Parathyroid adenoma (tissue), 2 donors: ENCODE measurements around the gene ADGRD1.

Experiments used
- H2AFZ ChIP-seq: fragments of 300-600 bp; sonication (generic); one replicate; pipeline ENCODE4 v1.7.0; 2017; ENCODE audit warnings: antibody characterized with exemption, mild to moderate bottlenecking
- H3K27ac ChIP-seq: fragments of 300-600 bp; sonication (generic); one replicate; pipeline ENCODE4 v1.7.0; 2017
- H3K27me3 ChIP-seq: fragments of 300-600 bp; sonication (generic); one replicate; pipeline ENCODE4 v1.7.0; 2017; ENCODE audit warnings: low read length; ENCODE audit not compliant: control insufficient read depth, insufficient read depth
- H3K36me3 ChIP-seq: fragments of 300-600 bp; sonication (generic); one replicate; pipeline ENCODE4 v1.7.0; 2017; ENCODE audit warnings: low read length; ENCODE audit not compliant: control insufficient read depth, insufficient read depth
- H3K4me1 ChIP-seq: fragments of 300-600 bp; sonication (generic); one replicate; pipeline ENCODE4 v1.7.0; 2017; ENCODE audit warnings: control low read depth
- H3K4me2 ChIP-seq: fragments of 300-600 bp; sonication (generic); one replicate; pipeline ENCODE4 v1.7.0; 2017; ENCODE audit warnings: low read length
- H3K4me3 ChIP-seq: fragments of 300-600 bp; sonication (generic); one replicate; pipeline ENCODE4 v1.7.0; 2017; ENCODE audit warnings: low read depth, low read length
- H3K79me2 ChIP-seq: fragments of 300-600 bp; sonication (generic); one replicate; pipeline ENCODE4 v1.7.0; 2017; ENCODE audit warnings: control low read depth
- H3K9ac ChIP-seq: fragments of 300-600 bp; sonication (generic); one replicate; pipeline ENCODE4 v1.7.0; 2017; ENCODE audit warnings: mild to moderate bottlenecking
- H3K9me3 ChIP-seq: fragments of 300-600 bp; sonication (generic); one replicate; pipeline ENCODE4 v1.7.0; 2017; ENCODE audit warnings: low read length; ENCODE audit not compliant: control insufficient read depth
- CTCF ChIP-seq: fragments of 300-600 bp; sonication (generic); IDR thresholded peaks from one replicate; pipeline ENCODE4 v1.7.0; 2017; ENCODE audit warnings: antibody characterized with exemption, mild to moderate bottlenecking
- donor health status: primary hyperparathyroidism.

Gene ADGRD1

GRCh38 chr12:131045705-131046460 is 92.2 kb downstream of the ADGRD1 start:
- Histone ChIP-seq H3K9me3 (no peaks in the 10 kb centered on the region), H3K27ac (no peak overlapping the region), H3K4me1 (no peaks in the 10 kb centered on the region), H3K4me3 (no peak overlapping the region), H3K27me3 (no peaks in the 10 kb centered on the region), H3K79me2 (no peaks in the 10 kb centered on the region), H3K9ac (no peak overlapping the region), H2AFZ (no peak overlapping the region), H3K36me3 (no peaks in the 10 kb centered on the region), H3K4me2 (no peak overlapping the region)
- TF ChIP-seq CTCF = no peak

- no peaks in the 10 kb centered on the region for H3K36me3 ChIP-seq
- no peak overlapping the region for H3K9ac ChIP-seq
- no peaks in the 10 kb centered on the region for H3K9me3 ChIP-seq
- H3K79me2 ChIP-seq = no peaks in the 10 kb centered on the region
- TF ChIP-seq CTCF = no peak
- H3K4me2 ChIP-seq = no peak overlapping the region
- no peak overlapping the region for H2AFZ ChIP-seq
- no peaks in the 10 kb centered on the region for H3K4me1 ChIP-seq
- no peak overlapping the region for H3K27ac ChIP-seq
- H3K27me3 ChIP-seq = no peaks in the 10 kb centered on the region
- no peak overlapping the region for H3K4me3 ChIP-seq
Observed at GRCh38 chr12:131046813-131047788, 93.4 kb downstream of the ADGRD1 start.

DNA sequence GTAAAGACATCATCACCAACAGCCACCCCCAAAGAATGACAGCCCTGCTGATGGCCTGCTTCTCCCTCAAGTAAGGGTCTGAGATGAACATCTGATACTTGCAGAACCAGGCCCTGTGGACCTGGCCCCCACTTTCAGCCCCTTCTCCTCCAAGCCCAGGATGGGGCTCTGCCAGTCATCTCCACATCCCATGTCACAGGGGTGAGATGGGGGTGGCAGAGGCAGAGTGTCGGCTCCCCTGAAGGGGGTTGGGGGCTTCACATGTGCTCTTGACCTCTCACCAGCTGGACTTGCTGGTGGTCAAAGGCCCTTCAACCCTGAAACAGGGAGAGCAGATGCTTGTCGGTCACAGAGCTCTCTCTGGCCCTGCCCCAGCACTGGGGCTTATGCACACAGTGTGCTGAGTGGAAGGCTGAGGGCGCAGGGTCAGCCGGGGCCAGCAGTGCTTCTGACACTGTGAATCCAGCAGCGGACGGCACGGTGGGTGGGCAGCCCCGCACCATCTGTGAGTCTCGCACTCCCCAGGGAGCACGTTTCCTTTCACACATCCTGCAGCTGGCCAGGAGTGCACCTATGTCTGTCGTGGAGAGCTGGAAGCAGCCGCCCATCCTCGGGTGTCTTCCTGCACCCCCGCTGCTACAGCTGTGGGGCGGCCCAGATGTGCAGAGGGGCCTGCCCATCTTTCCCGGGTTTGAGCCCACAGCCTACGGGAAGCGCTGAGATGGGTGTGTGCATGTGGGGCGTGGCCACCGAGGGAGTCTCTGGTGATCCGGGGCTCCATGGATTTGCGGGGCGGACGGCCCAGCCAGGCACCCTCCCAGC is 94.3 kb downstream of the ADGRD1 start:
- no peaks in the 10 kb centered on the region for H3K4me1 ChIP-seq
- H3K9ac ChIP-seq = no peak overlapping the region
- H3K4me3 ChIP-seq = no peak overlapping the region
- no peaks in the 10 kb centered on the region for H3K9me3 ChIP-seq
- no peak overlapping the region for H3K4me2 ChIP-seq
- H3K36me3 ChIP-seq = no peaks in the 10 kb centered on the region
- no peak for TF ChIP-seq CTCF
- no peaks in the 10 kb centered on the region for H3K79me2 ChIP-seq
- no peak overlapping the region for H3K27ac ChIP-seq
- no peaks in the 10 kb centered on the region for H3K27me3 ChIP-seq
- no peak overlapping the region for H2AFZ ChIP-seq

DNA sequence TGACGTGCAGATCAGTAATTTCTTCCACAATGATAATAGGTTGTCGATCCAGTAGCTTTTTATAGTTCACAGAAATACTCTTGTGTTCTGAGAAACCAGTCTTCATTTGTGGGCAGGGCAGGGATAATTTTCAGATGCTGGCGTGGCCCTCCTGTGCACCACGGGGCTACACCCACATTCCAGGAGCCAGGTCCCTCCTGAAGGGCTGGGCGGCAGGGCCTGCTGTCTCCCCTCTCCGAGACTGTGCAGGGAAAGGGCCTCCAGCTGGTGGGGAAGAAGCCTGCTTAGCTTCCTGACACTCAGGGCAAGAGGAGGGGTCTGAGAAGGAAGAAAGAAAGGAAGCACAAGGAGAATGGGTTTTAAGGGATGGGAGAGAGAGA is 94.9 kb downstream of the ADGRD1 start:
- H3K4me1 ChIP-seq = no peaks in the 10 kb centered on the region
- no peak overlapping the region for H2AFZ ChIP-seq
- H3K27ac ChIP-seq = no peak overlapping the region
- no peaks in the 10 kb centered on the region for H3K9me3 ChIP-seq
- no peak overlapping the region for H3K9ac ChIP-seq
- TF ChIP-seq CTCF = no peak
- no peak overlapping the region for H3K4me2 ChIP-seq
- H3K4me3 ChIP-seq = no peak overlapping the region
- no peaks in the 10 kb centered on the region for H3K79me2 ChIP-seq
- H3K27me3 ChIP-seq = no peaks in the 10 kb centered on the region
- no peaks in the 10 kb centered on the region for H3K36me3 ChIP-seq
